Neural cell (in vitro differentiated cells): Measurements from ENCODE around the gene SGMS2.

ENCODE experiments used
- CTCF ChIP-seq: fragments of 450-650 bp; IDR thresholded peaks from 2 replicates; pipeline ENCODE4 v1.5.1; 2014; ENCODE audit warnings: antibody characterized with exemption, mild to moderate bottlenecking, moderate library complexity; ENCODE audit not compliant: poor library complexity, severe bottlenecking
- EP300 ChIP-seq: fragments of 450-650 bp; conservative IDR thresholded peaks from 2 replicates; pipeline ENCODE4 v1.6.1; 2014; ENCODE audit warnings: antibody characterized with exemption, mild to moderate bottlenecking, moderate library complexity; ENCODE audit not compliant: poor library complexity, severe bottlenecking
- EZH2 ChIP-seq: fragments of 200-600, 300-800 bp; shearing (Covaris generic), sonication (generic); IDR thresholded peaks from 2 replicates; pipeline ENCODE4 v1.6.1; 2014; ENCODE audit warnings: antibody characterized with exemption, low read length, borderline replicate concordance, mild to moderate bottlenecking; ENCODE audit not compliant: insufficient read depth, poor library complexity, severe bottlenecking
- MXI1 ChIP-seq: fragments of 450-650 bp; conservative IDR thresholded peaks from 2 replicates; pipeline ENCODE4 v1.6.1; 2014; ENCODE audit warnings: antibody characterized with exemption, mild to moderate bottlenecking; ENCODE audit not compliant: poor library complexity, severe bottlenecking
- POLR2AphosphoS5 ChIP-seq: IDR thresholded peaks from 2 replicates; pipeline ENCODE4 v1.6.1; 2012
- SMC3 ChIP-seq: fragments of 450-650 bp; conservative IDR thresholded peaks from 2 replicates; pipeline ENCODE4 v1.6.1; 2014; ENCODE audit warnings: antibody characterized with exemption, mild to moderate bottlenecking, moderate library complexity; ENCODE audit not compliant: poor library complexity
- TF ChIP-seq, protein P1 (sequence below): IDR thresholded peaks from 2 replicates; pipeline ENCODE4 v1.6.1; 2012; ENCODE audit warnings: borderline replicate concordance

GRCh38 chr4:107870916-107871786, 46.4 kb downstream of the SGMS2 start:
- TF ChIP-seq CTCF = no peak
- TF ChIP-seq EP300 = no peak
- TF ChIP-seq, protein P1, sequence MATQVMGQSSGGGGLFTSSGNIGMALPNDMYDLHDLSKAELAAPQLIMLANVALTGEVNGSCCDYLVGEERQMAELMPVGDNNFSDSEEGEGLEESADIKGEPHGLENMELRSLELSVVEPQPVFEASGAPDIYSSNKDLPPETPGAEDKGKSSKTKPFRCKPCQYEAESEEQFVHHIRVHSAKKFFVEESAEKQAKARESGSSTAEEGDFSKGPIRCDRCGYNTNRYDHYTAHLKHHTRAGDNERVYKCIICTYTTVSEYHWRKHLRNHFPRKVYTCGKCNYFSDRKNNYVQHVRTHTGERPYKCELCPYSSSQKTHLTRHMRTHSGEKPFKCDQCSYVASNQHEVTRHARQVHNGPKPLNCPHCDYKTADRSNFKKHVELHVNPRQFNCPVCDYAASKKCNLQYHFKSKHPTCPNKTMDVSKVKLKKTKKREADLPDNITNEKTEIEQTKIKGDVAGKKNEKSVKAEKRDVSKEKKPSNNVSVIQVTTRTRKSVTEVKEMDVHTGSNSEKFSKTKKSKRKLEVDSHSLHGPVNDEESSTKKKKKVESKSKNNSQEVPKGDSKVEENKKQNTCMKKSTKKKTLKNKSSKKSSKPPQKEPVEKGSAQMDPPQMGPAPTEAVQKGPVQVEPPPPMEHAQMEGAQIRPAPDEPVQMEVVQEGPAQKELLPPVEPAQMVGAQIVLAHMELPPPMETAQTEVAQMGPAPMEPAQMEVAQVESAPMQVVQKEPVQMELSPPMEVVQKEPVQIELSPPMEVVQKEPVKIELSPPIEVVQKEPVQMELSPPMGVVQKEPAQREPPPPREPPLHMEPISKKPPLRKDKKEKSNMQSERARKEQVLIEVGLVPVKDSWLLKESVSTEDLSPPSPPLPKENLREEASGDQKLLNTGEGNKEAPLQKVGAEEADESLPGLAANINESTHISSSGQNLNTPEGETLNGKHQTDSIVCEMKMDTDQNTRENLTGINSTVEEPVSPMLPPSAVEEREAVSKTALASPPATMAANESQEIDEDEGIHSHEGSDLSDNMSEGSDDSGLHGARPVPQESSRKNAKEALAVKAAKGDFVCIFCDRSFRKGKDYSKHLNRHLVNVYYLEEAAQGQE = no peak
- TF ChIP-seq SMC3 = no peak
- no peak for TF ChIP-seq EZH2
- no peak for TF ChIP-seq POLR2AphosphoS5
- no peak for TF ChIP-seq MXI1
